ENCODE results near the gene CTNNA3.

DNA sequence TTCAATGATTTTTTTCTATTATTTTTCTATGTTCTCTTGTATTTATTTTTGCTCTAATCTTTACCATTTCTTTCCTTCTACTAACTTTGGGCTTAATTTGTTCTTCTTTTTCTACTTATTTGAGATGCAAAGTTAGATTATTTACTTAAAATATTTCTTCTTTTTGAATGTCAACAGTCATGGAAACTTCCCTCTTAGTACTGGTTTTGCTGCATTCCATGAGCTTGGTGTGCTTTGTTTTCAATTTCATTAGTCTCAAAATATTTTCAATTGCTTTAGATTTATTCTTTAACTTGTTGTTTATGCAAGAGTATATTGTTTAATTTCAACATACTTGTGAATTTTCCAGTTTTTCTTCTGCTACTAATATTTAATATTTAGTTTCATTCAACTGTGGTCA is 539.8 kb downstream of the CTNNA3 start:
- TF ChIP-seq, protein P1, sequence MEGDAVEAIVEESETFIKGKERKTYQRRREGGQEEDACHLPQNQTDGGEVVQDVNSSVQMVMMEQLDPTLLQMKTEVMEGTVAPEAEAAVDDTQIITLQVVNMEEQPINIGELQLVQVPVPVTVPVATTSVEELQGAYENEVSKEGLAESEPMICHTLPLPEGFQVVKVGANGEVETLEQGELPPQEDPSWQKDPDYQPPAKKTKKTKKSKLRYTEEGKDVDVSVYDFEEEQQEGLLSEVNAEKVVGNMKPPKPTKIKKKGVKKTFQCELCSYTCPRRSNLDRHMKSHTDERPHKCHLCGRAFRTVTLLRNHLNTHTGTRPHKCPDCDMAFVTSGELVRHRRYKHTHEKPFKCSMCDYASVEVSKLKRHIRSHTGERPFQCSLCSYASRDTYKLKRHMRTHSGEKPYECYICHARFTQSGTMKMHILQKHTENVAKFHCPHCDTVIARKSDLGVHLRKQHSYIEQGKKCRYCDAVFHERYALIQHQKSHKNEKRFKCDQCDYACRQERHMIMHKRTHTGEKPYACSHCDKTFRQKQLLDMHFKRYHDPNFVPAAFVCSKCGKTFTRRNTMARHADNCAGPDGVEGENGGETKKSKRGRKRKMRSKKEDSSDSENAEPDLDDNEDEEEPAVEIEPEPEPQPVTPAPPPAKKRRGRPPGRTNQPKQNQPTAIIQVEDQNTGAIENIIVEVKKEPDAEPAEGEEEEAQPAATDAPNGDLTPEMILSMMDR (conservative IDR thresholded peaks at IDR 0.05; ENCODE audit: low read depth, low read length) = no peak
- TF ChIP-seq POLR2A (IDR thresholded peaks at IDR 0.05; ENCODE audit: low read depth, low read length) = no peak
- no peak for TF ChIP-seq CEBPB (IDR thresholded peaks at IDR 0.05; ENCODE audit: low read depth, low read length)
- TF ChIP-seq, protein P2, sequence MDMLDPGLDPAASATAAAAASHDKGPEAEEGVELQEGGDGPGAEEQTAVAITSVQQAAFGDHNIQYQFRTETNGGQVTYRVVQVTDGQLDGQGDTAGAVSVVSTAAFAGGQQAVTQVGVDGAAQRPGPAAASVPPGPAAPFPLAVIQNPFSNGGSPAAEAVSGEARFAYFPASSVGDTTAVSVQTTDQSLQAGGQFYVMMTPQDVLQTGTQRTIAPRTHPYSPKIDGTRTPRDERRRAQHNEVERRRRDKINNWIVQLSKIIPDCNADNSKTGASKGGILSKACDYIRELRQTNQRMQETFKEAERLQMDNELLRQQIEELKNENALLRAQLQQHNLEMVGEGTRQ (IDR thresholded peaks at IDR 0.05; ENCODE audit: low read depth, low read length) = no peak
